ENCODE data around the gene KLHL29. TPM values are rescaled to one million over a fixed set of nuclear protein-coding genes. Genes with fewer than 3 reads are reported as not detected.

Gene KLHL29
- total RNA-seq, 1 experiment from 2014 or later, result 2.6 TPM

DNA sequence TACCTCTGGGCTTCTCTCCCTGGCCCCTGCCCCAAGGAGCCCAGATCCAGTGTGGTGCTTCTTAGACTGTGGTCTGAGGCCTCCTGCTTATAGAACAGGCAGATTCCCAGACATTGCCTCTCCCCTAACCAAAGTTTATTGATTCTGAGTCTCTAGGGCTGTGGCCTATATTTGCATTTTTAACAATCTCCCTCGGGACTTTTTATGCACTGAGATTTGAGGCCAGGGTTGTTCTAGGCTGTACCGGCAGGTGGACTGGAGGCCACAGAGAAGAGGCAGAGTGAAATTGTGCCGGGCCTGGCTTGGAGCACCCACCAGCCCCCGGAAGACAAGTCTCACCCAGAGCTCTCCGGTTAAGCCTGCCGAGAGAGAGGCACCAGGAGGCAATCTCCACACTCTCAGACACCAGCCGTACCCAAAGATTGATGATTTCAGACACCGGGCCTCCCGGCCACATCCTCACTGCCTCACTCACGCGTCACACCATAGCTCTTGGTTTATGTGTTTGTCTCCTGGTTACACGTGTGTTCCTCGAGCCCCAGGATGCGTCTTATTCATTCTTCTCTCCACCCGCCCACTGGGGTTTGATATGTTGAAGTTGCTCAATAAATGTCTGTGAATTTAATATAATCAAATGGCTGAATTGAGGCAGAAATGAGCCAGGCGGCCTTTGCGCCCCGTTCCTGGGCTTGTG lies 203.7 kb downstream of the KLHL29 start:
- Histone ChIP-seq H4K20me1 (ENCODE audit: low read length) (no peaks in the 10 kb centered on the region), H3K4me3 (ENCODE audit: low read length) (no peak overlapping the region), H3K36me3 (ENCODE audit: low read depth, low read length) (no peaks in the 10 kb centered on the region), H3K9ac (ENCODE audit: low read length) (no peak overlapping the region), H2AFZ (ENCODE audit: low read length) (no peak overlapping the region), H3K79me2 (ENCODE audit: low read length) (no peaks in the 10 kb centered on the region), H3K9me2 (replicated peaks; ENCODE audit: low read length) (no peaks in the 10 kb centered on the region), H3K9me3 (ENCODE audit: low read length) (no peaks in the 10 kb centered on the region), H3K27ac (ENCODE audit: low read length) (no peak overlapping the region), H3K4me2 (ENCODE audit: low read length) (no peak overlapping the region), H3K4me1 (ENCODE audit: insufficient read depth, low read length) (no peaks in the 10 kb centered on the region), H3K27me3 (ENCODE audit: low read length) (no peaks in the 10 kb centered on the region), H3F3A (ENCODE audit: low read length, unreplicated experiment) (no peaks in the 10 kb centered on the region)
- no peak for ATAC-seq
- intact Hi-C loops (cut with micrococcal nuclease), result no loop called here
- POLR2A ChIA-PET (ENCODE audit: unreplicated experiment), result no interaction called here
- TF ChIP-seq EZH2phosphoT487 (IDR thresholded peaks at IDR 0.05; ENCODE audit: borderline replicate concordance, low read length), result no peak
- no peak for TF ChIP-seq CTCF (conservative IDR thresholded peaks at IDR 0.05; ENCODE audit: low read depth, low read length)
- no peak for TF ChIP-seq EZH2 (IDR thresholded peaks at IDR 0.05; ENCODE audit: low read length, unreplicated experiment)
- no peak for DNase-seq
- CTCF ChIA-PET, result no interaction called here
- BruUV-seq (replicated peaks), result no TSS peak

DNA sequence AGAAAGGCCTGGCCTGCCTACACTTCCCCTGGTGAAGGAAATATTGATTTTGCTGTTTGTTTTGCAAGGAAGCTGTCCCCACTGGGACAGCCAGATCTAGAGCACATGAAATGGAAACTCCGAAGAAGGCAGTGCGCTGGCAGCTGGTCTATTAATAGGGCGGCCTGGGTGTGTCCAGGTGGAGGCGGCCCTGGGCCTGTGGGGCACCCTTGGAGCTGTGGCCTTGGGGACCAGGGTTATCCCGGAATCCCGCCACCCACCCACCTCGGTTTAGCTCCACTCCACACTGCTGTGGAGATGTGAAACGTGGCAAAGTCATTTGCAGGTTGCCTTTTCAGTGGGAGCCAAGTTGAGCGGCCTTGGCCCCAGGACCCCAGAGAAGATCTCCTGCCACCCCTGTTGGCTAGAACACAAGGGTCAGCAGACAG lies 204.3 kb downstream of the KLHL29 start:
- DNase-seq, result no peak
- Histone ChIP-seq H3F3A (ENCODE audit: low read length, unreplicated experiment) (no peaks in the 10 kb centered on the region), H3K36me3 (ENCODE audit: low read depth, low read length) (no peaks in the 10 kb centered on the region), H3K27ac (ENCODE audit: low read length) (no peak overlapping the region), H3K4me1 (ENCODE audit: insufficient read depth, low read length) (no peaks in the 10 kb centered on the region), H3K79me2 (ENCODE audit: low read length) (no peaks in the 10 kb centered on the region), H3K4me2 (ENCODE audit: low read length) (no peak overlapping the region), H3K9me3 (ENCODE audit: low read length) (no peaks in the 10 kb centered on the region), H3K27me3 (ENCODE audit: low read length) (no peaks in the 10 kb centered on the region), H3K9ac (ENCODE audit: low read length) (no peak overlapping the region), H4K20me1 (ENCODE audit: low read length) (no peaks in the 10 kb centered on the region), H3K9me2 (replicated peaks; ENCODE audit: low read length) (no peaks in the 10 kb centered on the region), H2AFZ (ENCODE audit: low read length) (no peak overlapping the region), H3K4me3 (ENCODE audit: low read length) (no peak overlapping the region)
- TF ChIP-seq CTCF (conservative IDR thresholded peaks at IDR 0.05; ENCODE audit: low read depth, low read length) (no peak), EZH2phosphoT487 (IDR thresholded peaks at IDR 0.05; ENCODE audit: borderline replicate concordance, low read length) (no peak)
- ChIA-PET POLR2A (ENCODE audit: unreplicated experiment) (no interaction called here), CTCF (no interaction called here)
- ATAC-seq, result no peak
- intact Hi-C loops (cut with micrococcal nuclease), result no loop called here
- BruUV-seq (replicated peaks), result no TSS peak

DNA sequence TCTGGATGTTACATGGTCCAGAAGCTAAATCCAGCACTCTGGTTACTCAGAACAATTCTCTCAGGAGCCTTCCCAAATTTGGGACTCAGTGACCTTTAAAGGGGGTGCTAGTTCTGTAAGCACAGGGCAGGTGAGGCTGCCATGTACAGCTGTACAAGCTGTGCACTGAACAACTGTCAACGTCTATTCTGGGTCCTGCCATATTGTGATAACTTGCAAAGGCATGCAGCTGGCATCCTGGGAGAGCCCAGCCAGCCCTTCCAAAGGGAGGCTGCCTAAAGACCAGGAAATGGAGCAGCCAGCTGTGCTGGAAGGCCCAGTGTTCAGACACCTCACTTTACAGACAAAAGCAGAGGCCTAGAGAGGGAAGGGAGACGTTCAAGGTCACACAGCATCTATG lies 204.8 kb downstream of the KLHL29 start:
- no peaks in the 10 kb centered on the region for H3F3A ChIP-seq (ENCODE audit: low read length, unreplicated experiment)
- H3K27ac ChIP-seq (ENCODE audit: low read length), result no peak overlapping the region
- intact Hi-C loops (cut with micrococcal nuclease), result no loop called here
- H3K36me3 ChIP-seq (ENCODE audit: low read depth, low read length), result no peaks in the 10 kb centered on the region
- no peaks in the 10 kb centered on the region for H3K4me1 ChIP-seq (ENCODE audit: insufficient read depth, low read length)
- H3K4me3 ChIP-seq (ENCODE audit: low read length), result no peak overlapping the region
- no peaks in the 10 kb centered on the region for H3K9me3 ChIP-seq (ENCODE audit: low read length)
- H3K27me3 ChIP-seq (ENCODE audit: low read length), result no peaks in the 10 kb centered on the region
- DNase-seq (no peak), ATAC-seq (no peak)
- no peaks in the 10 kb centered on the region for H4K20me1 ChIP-seq (ENCODE audit: low read length)
- no TSS peak for BruUV-seq (replicated peaks)
- no peak overlapping the region for H3K9ac ChIP-seq (ENCODE audit: low read length)
- TF ChIP-seq EZH2 (IDR thresholded peaks at IDR 0.05; ENCODE audit: low read length, unreplicated experiment) (no peak), CTCF (conservative IDR thresholded peaks at IDR 0.05; ENCODE audit: low read depth, low read length) (no peak), EZH2phosphoT487 (IDR thresholded peaks at IDR 0.05; ENCODE audit: borderline replicate concordance, low read length) (no peak)
- H2AFZ ChIP-seq (ENCODE audit: low read length), result no peak overlapping the region
- ChIA-PET CTCF (no interaction called here), POLR2A (ENCODE audit: unreplicated experiment) (interaction anchor here (0.7 kb wide), 1 partner anchor 46 kb away, joined by 6 read pairs; no protein-coding TSS in a partner anchor)
- H3K9me2 ChIP-seq (replicated peaks; ENCODE audit: low read length), result no peaks in the 10 kb centered on the region
- no peaks in the 10 kb centered on the region for H3K79me2 ChIP-seq (ENCODE audit: low read length)
- no peak overlapping the region for H3K4me2 ChIP-seq (ENCODE audit: low read length)
